ENCODE measurements around the gene EPS8L2.

DNA sequence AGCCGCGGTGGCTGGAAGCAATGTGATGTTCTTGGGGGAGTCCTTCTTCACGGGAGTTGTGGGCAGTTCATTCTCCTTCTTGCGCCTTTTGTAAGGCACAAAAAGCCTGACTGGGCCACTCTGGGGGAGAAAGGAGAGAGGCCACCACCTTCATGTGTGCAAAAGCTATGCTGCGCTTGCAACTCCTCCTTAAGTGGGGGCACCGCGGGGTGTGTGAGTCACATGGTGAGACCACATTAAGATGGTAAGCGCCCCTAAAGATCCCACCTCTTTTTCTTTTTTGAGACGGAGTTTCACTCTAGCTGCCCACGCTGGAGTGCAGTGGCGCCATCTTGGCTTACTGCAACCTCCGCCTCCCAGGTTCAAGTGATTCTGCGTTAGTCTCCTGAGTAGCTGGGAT lies 25.1 kb upstream of the EPS8L2 start:
- TF ChIP-seq SUZ12 (IDR thresholded peaks at IDR 0.05; ENCODE audit: unreplicated experiment) (no peak), MXI1 (IDR thresholded peaks at IDR 0.05; ENCODE audit: low read depth, low read length) (no peak), TAF1 (IDR thresholded peaks at IDR 0.05; ENCODE audit: borderline replicate concordance, low read depth, low read length) (no peak), BMI1 (IDR thresholded peaks at IDR 0.05; ENCODE audit: borderline replicate concordance) (no peak), EZH2 (IDR thresholded peaks at IDR 0.05; ENCODE audit: borderline replicate concordance, control insufficient read depth, low read depth, low read length) (no peak), TBL1XR1 (IDR thresholded peaks at IDR 0.05; ENCODE audit: low read depth, low read length) (no peak), RAD51 (IDR thresholded peaks at IDR 0.05) (no peak), JUNB (IDR thresholded peaks at IDR 0.05) (no peak)
- TF ChIP-seq, protein P1, sequence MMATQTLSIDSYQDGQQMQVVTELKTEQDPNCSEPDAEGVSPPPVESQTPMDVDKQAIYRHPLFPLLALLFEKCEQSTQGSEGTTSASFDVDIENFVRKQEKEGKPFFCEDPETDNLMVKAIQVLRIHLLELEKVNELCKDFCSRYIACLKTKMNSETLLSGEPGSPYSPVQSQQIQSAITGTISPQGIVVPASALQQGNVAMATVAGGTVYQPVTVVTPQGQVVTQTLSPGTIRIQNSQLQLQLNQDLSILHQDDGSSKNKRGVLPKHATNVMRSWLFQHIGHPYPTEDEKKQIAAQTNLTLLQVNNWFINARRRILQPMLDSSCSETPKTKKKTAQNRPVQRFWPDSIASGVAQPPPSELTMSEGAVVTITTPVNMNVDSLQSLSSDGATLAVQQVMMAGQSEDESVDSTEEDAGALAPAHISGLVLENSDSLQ (IDR thresholded peaks at IDR 0.05) = no peak
- TF ChIP-seq, protein P2, sequence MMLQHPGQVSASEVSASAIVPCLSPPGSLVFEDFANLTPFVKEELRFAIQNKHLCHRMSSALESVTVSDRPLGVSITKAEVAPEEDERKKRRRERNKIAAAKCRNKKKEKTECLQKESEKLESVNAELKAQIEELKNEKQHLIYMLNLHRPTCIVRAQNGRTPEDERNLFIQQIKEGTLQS (IDR thresholded peaks at IDR 0.05; ENCODE audit: borderline replicate concordance, extremely low read depth, low read depth, low read length) = no peak
- TF ChIP-seq, protein P3, sequence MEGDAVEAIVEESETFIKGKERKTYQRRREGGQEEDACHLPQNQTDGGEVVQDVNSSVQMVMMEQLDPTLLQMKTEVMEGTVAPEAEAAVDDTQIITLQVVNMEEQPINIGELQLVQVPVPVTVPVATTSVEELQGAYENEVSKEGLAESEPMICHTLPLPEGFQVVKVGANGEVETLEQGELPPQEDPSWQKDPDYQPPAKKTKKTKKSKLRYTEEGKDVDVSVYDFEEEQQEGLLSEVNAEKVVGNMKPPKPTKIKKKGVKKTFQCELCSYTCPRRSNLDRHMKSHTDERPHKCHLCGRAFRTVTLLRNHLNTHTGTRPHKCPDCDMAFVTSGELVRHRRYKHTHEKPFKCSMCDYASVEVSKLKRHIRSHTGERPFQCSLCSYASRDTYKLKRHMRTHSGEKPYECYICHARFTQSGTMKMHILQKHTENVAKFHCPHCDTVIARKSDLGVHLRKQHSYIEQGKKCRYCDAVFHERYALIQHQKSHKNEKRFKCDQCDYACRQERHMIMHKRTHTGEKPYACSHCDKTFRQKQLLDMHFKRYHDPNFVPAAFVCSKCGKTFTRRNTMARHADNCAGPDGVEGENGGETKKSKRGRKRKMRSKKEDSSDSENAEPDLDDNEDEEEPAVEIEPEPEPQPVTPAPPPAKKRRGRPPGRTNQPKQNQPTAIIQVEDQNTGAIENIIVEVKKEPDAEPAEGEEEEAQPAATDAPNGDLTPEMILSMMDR (IDR thresholded peaks at IDR 0.05 in 2 of 3, conservative IDR thresholded peaks at IDR 0.05 in 1 of 3; ENCODE audit: control insufficient read depth in 2 of 3, extremely low read depth in 1 of 3, insufficient read depth in 1 of 3, low read depth in 3 of 3, low read length in 3 of 3) = no peak

Data from GM12878 (cell line).